Umbilical cord (tissue), 2 donors: Measurements from ENCODE around the gene NAA40. TPM values are rescaled to one million over a fixed set of nuclear protein-coding genes. Genes with fewer than 3 reads are reported as not detected.
"Not testable (repeated sequence)": the region's sequence is repeated elsewhere in the genome, so short reads cannot be mapped to it uniquely, and the experiment has no call there.

Experiments
- DNase-seq: peaks from one replicate; pipeline ENCODE4 v3.0.0-alpha.2; 2015; ENCODE audit warnings: low spot score
- total RNA-seq: library from RNA; depleted of rRNA; stranded (reverse); fragments of >200 nt; gene quantifications from one replicate; pipeline ENCODE4 v1.2.3, GENCODE V29; 2014; ENCODE audit warnings: low replicate concordance; ENCODE audit not compliant: insufficient read depth

Gene NAA40
- total RNA-seq, 1 donor from 2014 or later: 3.6 TPM

- DNase-seq: no peak
These were observed 906 bp upstream of the NAA40 start for GRCh38 chr11:63937713-63938478.

GRCh38 chr11:63939397-63939891 is 642 bp downstream of the NAA40 start:
- no peak for DNase-seq

GRCh38 chr11:63940786-63941185 is 2.0 kb downstream of the NAA40 start:
- DNase-seq: no peak

- no peak for DNase-seq
These were observed 3.1 kb downstream of the NAA40 start for GRCh38 chr11:63941901-63942300.

- no peak for DNase-seq
These were observed 4.0 kb downstream of the NAA40 start for GRCh38 chr11:63942803-63943202.

- no peak for DNase-seq
These were observed 6.2 kb downstream of the NAA40 start for GRCh38 chr11:63944987-63945386.

- DNase-seq: peak; percentile 80
These were observed 6.8 kb downstream of the NAA40 start for GRCh38 chr11:63945477-63946163.

- DNase-seq: no peak
These were observed 13.2 kb downstream of the NAA40 start for GRCh38 chr11:63951779-63952536.

GRCh38 chr11:63952570-63952969 is 13.8 kb downstream of the NAA40 start:
- DNase-seq: no peak

GRCh38 chr11:63958008-63958407 is 19.2 kb downstream of the NAA40 start:
- no peak for DNase-seq

GRCh38 chr11:63961608-63962412 is 23.0 kb downstream of the NAA40 start:
- peak; percentile 90 for DNase-seq

GRCh38 chr11:63963895-63964294 is 25.1 kb downstream of the NAA40 start:
- DNase-seq: not testable (repeated sequence)

- no peak for DNase-seq
These were observed 27.6 kb downstream of the NAA40 start for GRCh38 chr11:63966444-63966843.

- no peak for DNase-seq
These were observed 30.7 kb downstream of the NAA40 start for GRCh38 chr11:63969461-63969860.

- DNase-seq: no peak
These were observed 32.1 kb downstream of the NAA40 start for GRCh38 chr11:63970902-63971301.

GRCh38 chr11:63973912-63974258 is 35.1 kb downstream of the NAA40 start:
- DNase-seq: not testable (repeated sequence)

GRCh38 chr11:63974259-63975143 is 35.7 kb downstream of the NAA40 start, which contains the start of gene COX8A:
COX8A (plus strand) TSS chr11:63974620; CDS start chr11:63974681, 61 bp downstream.
- DNase-seq: peak; percentile 100

- DNase-seq: peak; percentile 52
These were observed 39.9 kb downstream of the NAA40 start for GRCh38 chr11:63978551-63979239.

- DNase-seq: no peak
These were observed 40.6 kb downstream of the NAA40 start for GRCh38 chr11:63979426-63979825.

- no peak for DNase-seq
These were observed 47.0 kb downstream of the NAA40 start for GRCh38 chr11:63985812-63986155.
